ENCODE measurements around the gene IGFBP5. TPM values are rescaled to one million over a fixed set of nuclear protein-coding genes. Genes with fewer than 3 reads are reported as not detected.

IGFBP5 gene
- total and polyA plus RNA-seq, 2 donors, result 6.6 to 134 TPM

DNA sequence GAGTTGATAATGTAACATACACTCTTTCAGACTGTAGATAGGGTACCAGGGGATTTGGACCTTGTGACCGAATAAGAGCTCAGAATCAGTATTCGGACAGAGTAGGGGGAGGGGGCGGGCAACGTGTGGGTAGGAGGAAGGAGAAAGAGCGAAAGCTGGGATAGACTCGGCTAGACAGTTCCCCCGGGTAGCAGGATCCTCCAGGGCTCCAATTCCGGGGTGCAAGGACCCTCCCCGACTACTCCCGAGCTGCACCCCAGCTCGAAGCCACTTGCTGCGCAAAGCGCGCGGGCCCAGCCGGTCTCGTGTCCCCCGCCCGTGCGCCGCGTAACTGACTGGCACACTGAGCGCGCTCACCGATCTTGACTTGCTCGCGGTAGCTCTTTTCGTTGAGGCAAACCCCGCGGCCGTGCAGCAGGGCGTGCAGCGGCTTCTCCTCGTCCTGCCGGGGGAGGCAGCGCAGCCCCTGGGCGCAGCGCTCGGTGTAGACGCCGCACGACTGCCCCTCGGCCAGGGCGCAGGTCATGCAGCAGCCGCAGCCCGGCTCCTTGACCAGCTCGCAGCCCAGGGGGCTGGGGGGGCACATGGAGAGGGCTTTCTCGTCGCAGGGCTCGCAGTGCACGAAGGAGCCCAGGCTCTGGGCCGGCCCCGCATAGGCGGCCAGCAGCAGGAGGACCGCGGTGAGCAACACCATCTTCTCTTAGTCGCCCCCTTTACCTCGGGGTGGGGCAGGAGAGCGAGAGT is 1.1 kb downstream of the IGFBP5 start:
- DNase-seq (ENCODE audit: low read depth in 6 of 9, low spot score in 9 of 9), result peak in 4 of 9 donors; percentile 56 to 78 (median 63)
- H3K4me1 ChIP-seq (ENCODE audit: control insufficient read depth in 2 of 2, insufficient read depth in 2 of 2, low read length in 2 of 2), result peaks cover 10 to 60% of the 10 kb centered on the region in 2 donors
- H3K27me3 ChIP-seq (ENCODE audit: control insufficient read depth in 2 of 2, insufficient read depth in 1 of 2, low read length in 1 of 2), result peaks cover 12 to 74% of the 10 kb centered on the region in 2 donors
- peaks cover 0 to 6% of the 10 kb centered on the region in 2 donors for H3K9me3 ChIP-seq (ENCODE audit: control insufficient read depth in 2 of 2, insufficient read depth in 1 of 2, low read length in 1 of 2)
- H3K4me3 ChIP-seq (ENCODE audit: low read length in 2 of 2), result peak overlapping the region; percentile 49 to 52
- H3K36me3 ChIP-seq (ENCODE audit: control insufficient read depth in 2 of 2, insufficient read depth in 2 of 2, low read length in 1 of 2), result no peaks in the 10 kb centered on the region
- H3K27ac ChIP-seq (ENCODE audit: low read depth in 1 of 2, low read length in 1 of 2), result peak overlapping the region; percentile 13 to 58
- 1% methylated on average over 59 of the region's 59 CpGs for WGBS

GRCh38 chr2:216693414-216694080 is 1.8 kb downstream of the IGFBP5 start:
- peaks cover 0 to 6% of the 10 kb centered on the region in 2 donors for H3K9me3 ChIP-seq (ENCODE audit: control insufficient read depth in 2 of 2, insufficient read depth in 1 of 2, low read length in 1 of 2)
- DNase-seq (ENCODE audit: low read depth in 6 of 9, low spot score in 9 of 9), result peak in 2 of 9 donors; percentile 23 to 55
- peak overlapping the region; percentile 49 to 52 for H3K4me3 ChIP-seq (ENCODE audit: low read length in 2 of 2)
- peaks cover 12 to 77% of the 10 kb centered on the region in 2 donors for H3K27me3 ChIP-seq (ENCODE audit: control insufficient read depth in 2 of 2, insufficient read depth in 1 of 2, low read length in 1 of 2)
- 5% methylated on average over 15 of the region's 15 CpGs for WGBS
- peaks cover 10 to 65% of the 10 kb centered on the region in 2 donors for H3K4me1 ChIP-seq (ENCODE audit: control insufficient read depth in 2 of 2, insufficient read depth in 2 of 2, low read length in 2 of 2)
- peak overlapping the region in 1 of 2 donors; percentile 23 for H3K27ac ChIP-seq (ENCODE audit: low read depth in 1 of 2, low read length in 1 of 2)
- no peaks in the 10 kb centered on the region for H3K36me3 ChIP-seq (ENCODE audit: control insufficient read depth in 2 of 2, insufficient read depth in 2 of 2, low read length in 1 of 2)

DNA sequence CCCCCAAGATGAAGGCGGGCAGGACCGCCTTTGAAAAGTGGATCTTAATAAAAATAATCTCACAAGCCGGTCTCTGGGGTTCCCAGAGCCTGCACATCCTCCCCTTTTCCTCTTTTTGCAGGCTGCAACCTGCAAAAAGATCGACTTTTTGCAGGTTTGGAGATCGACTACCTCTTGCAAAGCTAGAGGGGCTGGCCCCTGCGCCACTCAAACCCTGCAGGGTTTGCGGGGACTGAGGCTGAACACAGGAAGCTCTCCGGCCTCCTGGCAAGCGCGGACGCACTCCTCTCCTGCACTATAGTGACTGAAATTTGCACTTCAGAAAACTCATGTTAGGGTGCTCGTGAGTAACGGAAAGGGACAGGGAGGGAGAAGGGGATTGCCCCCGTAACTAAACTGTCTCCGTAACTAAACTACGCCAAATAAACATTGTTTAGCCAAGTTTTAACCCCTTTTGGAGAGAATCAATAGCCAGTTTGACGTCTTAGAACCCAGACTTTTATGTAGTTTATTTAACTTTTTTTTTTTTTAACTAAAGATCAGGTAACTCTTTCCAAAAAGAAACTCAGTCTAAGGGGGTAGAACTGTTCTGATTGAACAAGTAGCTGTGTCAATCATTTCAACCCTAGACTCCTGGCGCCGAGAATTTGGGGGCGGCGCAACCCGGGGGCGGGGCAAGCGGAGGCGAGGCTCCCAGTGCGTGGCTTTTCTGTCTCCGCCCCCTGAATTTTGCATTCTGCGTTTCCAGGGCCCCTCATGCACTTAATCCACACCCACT is 2.5 kb downstream of the IGFBP5 start:
- Histone ChIP-seq H3K4me1 (ENCODE audit: control insufficient read depth in 2 of 2, insufficient read depth in 2 of 2, low read length in 2 of 2) (peaks cover 10 to 65% of the 10 kb centered on the region in 2 donors), H3K9me3 (ENCODE audit: control insufficient read depth in 2 of 2, insufficient read depth in 1 of 2, low read length in 1 of 2) (peaks cover 0 to 6% of the 10 kb centered on the region in 2 donors), H3K36me3 (ENCODE audit: control insufficient read depth in 2 of 2, insufficient read depth in 2 of 2, low read length in 1 of 2) (no peaks in the 10 kb centered on the region), H3K4me3 (ENCODE audit: low read length in 2 of 2) (peak overlapping the region; percentile 52 to 78), H3K27ac (ENCODE audit: low read depth in 1 of 2, low read length in 1 of 2) (peak overlapping the region; percentile 64 to 92), H3K27me3 (ENCODE audit: control insufficient read depth in 2 of 2, insufficient read depth in 1 of 2, low read length in 1 of 2) (peaks cover 12 to 75% of the 10 kb centered on the region in 2 donors)
- peak in 8 of 9 donors; percentile 68 to 95 (median 88) for DNase-seq (ENCODE audit: low read depth in 6 of 9, low spot score in 9 of 9)
- WGBS, result 1% methylated on average over 28 of the region's 28 CpGs

DNA sequence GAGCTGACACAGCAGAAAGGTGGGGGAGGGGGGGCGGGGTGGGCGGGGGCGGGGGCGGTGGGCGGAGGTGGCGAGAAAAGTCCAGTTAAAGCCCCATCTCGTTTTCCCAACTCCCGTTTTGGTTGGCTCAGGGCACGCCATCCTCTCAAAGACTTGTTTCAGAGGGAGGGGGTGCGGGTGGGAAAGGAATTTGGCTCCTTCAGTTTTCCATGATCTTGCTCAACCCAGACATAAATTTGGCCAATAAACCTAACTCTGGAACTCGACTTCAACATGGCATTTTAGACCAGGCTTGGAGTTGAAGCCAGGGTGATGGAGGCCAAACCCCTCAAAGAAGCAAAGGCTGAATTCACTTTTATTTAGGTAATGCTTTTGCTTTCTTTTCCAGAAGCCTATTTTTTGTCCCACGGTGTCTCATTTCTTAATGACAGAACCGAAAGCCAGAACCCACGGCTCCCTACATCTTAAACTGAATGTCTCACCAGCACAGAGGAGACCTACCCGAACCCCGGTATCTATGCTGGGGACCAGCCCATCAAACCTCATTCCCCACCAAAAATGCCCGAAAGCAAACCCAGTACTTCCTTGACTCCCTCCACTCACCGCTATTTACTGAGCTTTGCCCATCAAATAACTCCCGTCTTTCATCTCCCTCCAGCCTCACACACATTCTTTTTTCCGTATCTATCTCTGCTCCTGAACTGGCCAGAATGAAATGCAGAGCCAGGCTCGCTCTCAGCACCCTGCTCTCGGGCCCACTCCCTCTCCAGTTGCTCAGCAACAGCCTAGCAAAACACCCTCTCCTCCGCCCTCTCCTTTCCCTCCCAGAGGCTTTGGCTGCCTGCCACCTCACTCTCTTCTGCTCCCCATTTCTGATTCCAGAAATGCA is 4.3 kb downstream of the IGFBP5 start:
- Histone ChIP-seq H3K27ac (ENCODE audit: low read depth in 1 of 2, low read length in 1 of 2) (peak overlapping the region in 1 of 2 donors; percentile 58), H3K36me3 (ENCODE audit: control insufficient read depth in 2 of 2, insufficient read depth in 2 of 2, low read length in 1 of 2) (no peaks in the 10 kb centered on the region), H3K9me3 (ENCODE audit: control insufficient read depth in 2 of 2, insufficient read depth in 1 of 2, low read length in 1 of 2) (peaks cover 0 to 6% of the 10 kb centered on the region in 2 donors), H3K4me3 (ENCODE audit: low read length in 2 of 2) (no peak overlapping the region), H3K27me3 (ENCODE audit: control insufficient read depth in 2 of 2, insufficient read depth in 1 of 2, low read length in 1 of 2) (peaks cover 9 to 65% of the 10 kb centered on the region in 2 donors), H3K4me1 (ENCODE audit: control insufficient read depth in 2 of 2, insufficient read depth in 2 of 2, low read length in 2 of 2) (peaks cover 10 to 59% of the 10 kb centered on the region in 2 donors)
- 13% methylated on average over 23 of the region's 23 CpGs for whole genome bisulfite sequencing
- DNase-seq (ENCODE audit: low read depth in 6 of 9, low spot score in 9 of 9), result peak in 4 of 9 donors; percentile 28 to 65 (median 44)

DNA sequence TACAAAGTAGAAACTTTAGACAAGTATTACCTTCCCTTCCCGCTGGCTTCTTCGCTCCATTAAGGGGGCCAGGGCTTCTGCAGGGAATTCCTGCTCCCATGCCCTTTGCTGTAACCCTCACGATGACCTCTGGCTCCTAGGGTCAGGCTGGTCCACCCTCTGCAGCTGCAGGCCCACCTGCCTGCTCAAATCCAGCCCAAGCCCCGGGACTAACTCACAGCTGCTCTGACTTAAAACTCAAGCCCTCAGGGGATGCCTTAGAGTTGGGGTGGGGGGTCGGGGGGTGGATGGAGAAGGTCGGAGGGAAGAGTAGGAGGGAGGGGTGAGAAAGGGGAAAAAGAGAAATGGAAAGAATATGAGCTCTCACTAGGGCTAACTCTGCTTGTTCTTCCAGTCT is 4.9 kb downstream of the IGFBP5 start:
- WGBS, result 42% methylated on average over 6 of the region's 6 CpGs
- H3K4me1 ChIP-seq (ENCODE audit: control insufficient read depth in 2 of 2, insufficient read depth in 2 of 2, low read length in 2 of 2), result peaks cover 10 to 53% of the 10 kb centered on the region in 2 donors

DNA sequence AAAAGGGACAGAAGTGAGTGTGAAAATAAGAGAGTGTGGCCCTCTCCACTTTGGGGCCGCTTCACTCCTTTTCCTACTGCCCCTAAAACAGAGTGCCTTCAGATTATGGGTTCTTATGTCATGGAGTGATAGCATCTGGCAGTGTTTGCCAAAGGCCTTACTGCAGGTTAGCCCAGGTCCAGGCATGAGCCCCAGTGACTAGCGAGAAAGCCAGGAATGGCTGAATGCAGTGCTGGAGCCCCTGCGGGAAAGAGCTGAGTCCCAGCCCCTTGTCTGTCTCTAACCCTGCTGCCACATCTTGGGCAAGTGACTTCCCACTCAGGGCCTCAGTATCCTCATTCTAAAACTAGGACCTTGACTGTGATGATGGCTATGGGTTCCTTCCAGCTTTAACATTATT is 6.0 kb downstream of the IGFBP5 start:
- WGBS, result 95% methylated on average over 3 of the region's 3 CpGs
- H3K27ac ChIP-seq (ENCODE audit: low read depth in 1 of 2, low read length in 1 of 2), result no peak overlapping the region
- H3K27me3 ChIP-seq (ENCODE audit: control insufficient read depth in 2 of 2, insufficient read depth in 1 of 2, low read length in 1 of 2), result peaks cover 7 to 48% of the 10 kb centered on the region in 2 donors
- H3K4me3 ChIP-seq (ENCODE audit: low read length in 2 of 2), result no peak overlapping the region
- H3K36me3 ChIP-seq (ENCODE audit: control insufficient read depth in 2 of 2, insufficient read depth in 2 of 2, low read length in 1 of 2), result no peaks in the 10 kb centered on the region
- DNase-seq (ENCODE audit: low read depth in 6 of 9, low spot score in 9 of 9), result no peak
- no peaks in the 10 kb centered on the region for H3K9me3 ChIP-seq (ENCODE audit: control insufficient read depth in 2 of 2, insufficient read depth in 1 of 2, low read length in 1 of 2)
- H3K4me1 ChIP-seq (ENCODE audit: control insufficient read depth in 2 of 2, insufficient read depth in 2 of 2, low read length in 2 of 2), result peaks cover 8 to 42% of the 10 kb centered on the region in 2 donors

More for the DNA sequence above, 4.9 kb downstream of the IGFBP5 start:
- H3K36me3 ChIP-seq (ENCODE audit: control insufficient read depth in 2 of 2, insufficient read depth in 2 of 2, low read length in 1 of 2), result no peaks in the 10 kb centered on the region
- H3K4me3 ChIP-seq (ENCODE audit: low read length in 2 of 2), result no peak overlapping the region
- peaks cover 9 to 58% of the 10 kb centered on the region in 2 donors for H3K27me3 ChIP-seq (ENCODE audit: control insufficient read depth in 2 of 2, insufficient read depth in 1 of 2, low read length in 1 of 2)
- H3K27ac ChIP-seq (ENCODE audit: low read depth in 1 of 2, low read length in 1 of 2), result peak overlapping the region; percentile 37 to 57
- peaks cover 0 to 4% of the 10 kb centered on the region in 2 donors for H3K9me3 ChIP-seq (ENCODE audit: control insufficient read depth in 2 of 2, insufficient read depth in 1 of 2, low read length in 1 of 2)
- DNase-seq (ENCODE audit: low read depth in 6 of 9, low spot score in 9 of 9), result no peak

DNA sequence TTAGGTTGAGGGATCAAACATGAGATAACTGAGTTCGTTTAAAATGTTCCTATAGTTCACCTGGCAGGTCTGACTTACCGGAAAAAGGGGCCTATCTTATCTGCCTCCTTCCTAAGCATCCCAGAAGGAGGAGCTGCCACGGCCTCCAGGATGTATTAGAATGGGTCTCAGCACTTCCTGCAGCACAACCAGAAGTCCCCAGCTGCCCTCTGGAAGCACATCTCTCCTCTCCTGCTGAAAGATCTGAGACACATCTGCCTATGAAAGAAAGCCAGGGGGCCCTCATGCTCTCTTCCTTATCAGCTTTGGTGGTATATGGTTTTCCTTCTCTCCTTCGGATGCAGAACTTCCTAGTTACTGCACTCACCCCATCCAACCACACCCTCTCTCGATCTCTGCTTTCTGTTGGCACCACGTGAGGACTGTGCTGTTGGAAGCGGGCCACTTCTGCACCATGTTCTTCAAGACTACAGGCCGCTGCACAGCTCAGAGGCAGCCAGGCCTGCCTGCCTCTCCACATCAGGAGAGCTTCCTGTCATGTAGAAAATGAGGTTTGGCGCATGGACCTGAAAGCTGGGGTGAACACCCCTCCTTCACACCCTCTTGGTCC is 6.5 kb downstream of the IGFBP5 start:
- no peak overlapping the region for H3K4me3 ChIP-seq (ENCODE audit: low read length in 2 of 2)
- no peak overlapping the region for H3K27ac ChIP-seq (ENCODE audit: low read depth in 1 of 2, low read length in 1 of 2)
- DNase-seq (ENCODE audit: low read depth in 6 of 9, low spot score in 9 of 9), result no peak
- WGBS, result 84% methylated on average over 9 of the region's 9 CpGs
- no peaks in the 10 kb centered on the region for H3K36me3 ChIP-seq (ENCODE audit: control insufficient read depth in 2 of 2, insufficient read depth in 2 of 2, low read length in 1 of 2)
- H3K27me3 ChIP-seq (ENCODE audit: control insufficient read depth in 2 of 2, insufficient read depth in 1 of 2, low read length in 1 of 2), result peaks cover 6 to 42% of the 10 kb centered on the region in 2 donors
- peaks cover 5 to 37% of the 10 kb centered on the region in 2 donors for H3K4me1 ChIP-seq (ENCODE audit: control insufficient read depth in 2 of 2, insufficient read depth in 2 of 2, low read length in 2 of 2)
- no peaks in the 10 kb centered on the region for H3K9me3 ChIP-seq (ENCODE audit: control insufficient read depth in 2 of 2, insufficient read depth in 1 of 2, low read length in 1 of 2)

DNA sequence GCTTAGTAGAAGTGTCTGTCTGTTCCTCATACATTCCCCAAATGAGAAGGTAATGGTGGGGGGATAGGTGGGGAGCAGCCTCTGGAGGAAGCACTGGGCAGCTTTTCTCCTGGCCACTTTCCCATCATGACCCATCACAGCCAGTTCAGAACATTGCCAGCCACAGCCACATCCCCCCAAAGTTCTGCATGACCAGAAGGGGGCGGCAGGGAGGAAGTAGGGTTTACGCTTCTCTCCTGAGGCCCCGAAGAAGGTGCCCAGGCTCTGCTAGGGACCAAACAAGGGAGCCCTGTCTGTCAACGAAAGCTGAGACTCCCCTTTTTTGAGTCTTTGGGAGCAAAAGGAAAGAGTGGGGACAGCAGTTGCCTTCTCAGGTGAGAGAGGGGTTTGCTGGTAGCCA is 7.7 kb downstream of the IGFBP5 start:
- WGBS, result 42% methylated on average over 4 of the region's 4 CpGs
- DNase-seq (ENCODE audit: low read depth in 6 of 9, low spot score in 9 of 9), result peak in 3 of 9 donors; percentile 23 to 61 (median 52)
- Histone ChIP-seq H3K9me3 (ENCODE audit: control insufficient read depth in 2 of 2, insufficient read depth in 1 of 2, low read length in 1 of 2) (no peaks in the 10 kb centered on the region), H3K4me1 (ENCODE audit: control insufficient read depth in 2 of 2, insufficient read depth in 2 of 2, low read length in 2 of 2) (peaks cover 3 to 29% of the 10 kb centered on the region in 2 donors), H3K27me3 (ENCODE audit: control insufficient read depth in 2 of 2, insufficient read depth in 1 of 2, low read length in 1 of 2) (peaks cover 7 to 36% of the 10 kb centered on the region in 2 donors), H3K4me3 (ENCODE audit: low read length in 2 of 2) (no peak overlapping the region), H3K36me3 (ENCODE audit: control insufficient read depth in 2 of 2, insufficient read depth in 2 of 2, low read length in 1 of 2) (no peaks in the 10 kb centered on the region), H3K27ac (ENCODE audit: low read depth in 1 of 2, low read length in 1 of 2) (no peak overlapping the region)
